OCI-LY7 (cell line): ENCODE results near the gene CCDC170. TPM values are rescaled to one million over a fixed set of nuclear protein-coding genes. Genes with fewer than 3 reads are reported as not detected.

Source experiments
- BruUV-seq: library from RNA; stranded (reverse); fragments of 400-500 nt; replicated peaks from 2 replicates; lab custom pipeline; 2021; lab: Mats Ljungman, UMichigan
- CTCF ChIA-PET: fragments of 300-600 bp; sonication (Branson Sonifier 250); formaldehyde crosslinking; loops from one replicate; lab custom pipeline; 2022; ENCODE audit warnings: antibody characterized with exemption; ENCODE audit not compliant: unreplicated experiment; lab: Charles Lee
- POLR2A ChIA-PET: fragments of 300-600 bp; sonication (Branson Sonifier 250); formaldehyde crosslinking; loops from one replicate; lab custom pipeline; 2022; ENCODE audit warnings: antibody characterized with exemption; lab: Charles Lee
- DNase-seq: peaks from one replicate; pipeline ENCODE4 v3.0.0-alpha.2; 2015; ENCODE audit warnings: low spot score
- H2AFZ ChIP-seq: fragments of 200-600 bp; sonication (generic), shearing (Covaris generic); 2 replicates; pipeline ENCODE4 v1.6.1; 2014; ENCODE audit warnings: mild to moderate bottlenecking, antibody characterized with exemption, low read length, moderate library complexity
- H3K27ac ChIP-seq: fragments of 200-600 bp; sonication (generic); 2 replicates; pipeline ENCODE4 v1.5.1; 2014; ENCODE audit warnings: mixed run types, low read depth, mild to moderate bottlenecking, moderate library complexity, low read length, inconsistent platforms; ENCODE audit not compliant: poor library complexity, severe bottlenecking
- H3K36me3 ChIP-seq: fragments of 200-600 bp; sonication (generic); 2 replicates; pipeline ENCODE4 v1.6.1; 2014; ENCODE audit warnings: mild to moderate bottlenecking, antibody characterized with exemption, low read length, moderate library complexity, mixed read lengths; ENCODE audit not compliant: insufficient read depth
- H3K4me1 ChIP-seq: fragments of 200-600 bp; sonication (generic); 2 replicates; pipeline ENCODE4 v1.5.1; 2014; ENCODE audit warnings: mild to moderate bottlenecking, low read length; ENCODE audit not compliant: insufficient read depth, poor library complexity, severe bottlenecking
- H3K4me2 ChIP-seq: fragments of 200-600 bp; sonication (generic); 2 replicates; pipeline ENCODE4 v1.6.1; 2014; ENCODE audit warnings: mild to moderate bottlenecking, low read length
- H3K4me3 ChIP-seq: fragments of 200-600 bp; sonication (generic); 2 replicates; pipeline ENCODE4 v1.5.1; 2014; ENCODE audit warnings: mild to moderate bottlenecking, low read depth, low read length; ENCODE audit not compliant: poor library complexity, severe bottlenecking
- H3K79me2 ChIP-seq: fragments of 200-600 bp; sonication (generic); 2 replicates; pipeline ENCODE4 v1.6.1; 2016; ENCODE audit warnings: low read depth, mild to moderate bottlenecking, low read length, moderate library complexity, mixed read lengths; ENCODE audit not compliant: insufficient read depth
- H3K9me2 ChIP-seq: fragments of 200-600 bp; sonication (generic); 2 replicates; pipeline ENCODE4 v1.6.1; 2016; ENCODE audit warnings: mild to moderate bottlenecking, low read length, mixed read lengths; ENCODE audit not compliant: insufficient read depth
- H3K9me3 ChIP-seq: fragments of 200-600 bp; sonication (generic); 2 replicates; pipeline ENCODE4 v1.6.1; 2014; ENCODE audit warnings: mild to moderate bottlenecking, mixed run types, low read length, mixed read lengths
- H4K20me1 ChIP-seq: fragments of 200-600 bp; sonication (generic); 2 replicates; pipeline ENCODE4 v1.6.1; 2014; ENCODE audit warnings: mild to moderate bottlenecking, antibody characterized with exemption, low read length, moderate library complexity, mixed read lengths; ENCODE audit not compliant: insufficient read depth
- EZH2phosphoT487 ChIP-seq: fragments of 200-600 bp; sonication (generic); IDR thresholded peaks from 2 replicates; pipeline ENCODE4 v1.6.1; 2018; ENCODE audit warnings: low read depth, borderline replicate concordance, mild to moderate bottlenecking, mixed run types, antibody characterized with exemption, low read length, moderate library complexity, mixed read lengths
- intact Hi-C: fragments of 100-400 bp; cut with micrococcal nuclease; formaldehyde crosslinking; loops from one replicate; pipeline ENCODE4 v1.10.0; 2022; ENCODE audit not compliant: unreplicated experiment
- total RNA-seq, 2 experiments: library from RNA; depleted of rRNA in 1 of 2; stranded (reverse); fragments of >200 nt in 1 of 2; shearing (Covaris generic) in 1 of 2; gene quantifications; 2 replicates each; pipeline ENCODE4 v1.2.3, GENCODE V29; 2014 to 2022
- TF ChIP-seq, protein P1 (sequence below): fragments of 200-600 bp; sonication (generic); conservative IDR thresholded peaks from 2 replicates; pipeline ENCODE4 v1.5.1; 2014; ENCODE audit warnings: mild to moderate bottlenecking, antibody characterized with exemption, low read length, moderate library complexity, mixed read lengths

CCDC170 gene
- total RNA-seq, 2 experiments from 2014 or later = not detected

DNA sequence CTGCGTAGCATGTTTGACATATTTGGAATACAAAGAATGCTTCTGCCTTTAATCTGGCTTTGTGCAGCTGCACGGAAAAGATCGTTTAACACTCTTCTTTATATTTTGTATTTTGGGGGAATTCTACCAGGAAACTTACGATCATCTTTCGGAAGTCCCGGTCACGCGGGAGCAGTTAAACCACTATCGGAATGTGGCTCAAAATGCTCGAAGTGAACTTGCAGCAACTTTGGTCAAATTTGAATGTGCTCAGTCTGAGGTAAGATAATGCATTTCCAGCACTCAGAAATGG lies 42.3 kb downstream of the CCDC170 start:
- H3K27ac ChIP-seq = no peak overlapping the region
- ChIA-PET POLR2A (interaction anchor here (0.6 to 1.1 kb wide), 2 partner anchors 8 to 53 kb away, joined by 3 to 8 read pairs; no protein-coding TSS in a partner anchor), CTCF (no interaction called here)
- no peak for DNase-seq
- H3K79me2 ChIP-seq = no peaks in the 10 kb centered on the region
- no peaks in the 10 kb centered on the region for H3K36me3 ChIP-seq
- no peak overlapping the region for H3K4me3 ChIP-seq
- no peaks in the 10 kb centered on the region for H3K4me1 ChIP-seq
- H3K9me3 ChIP-seq = no peaks in the 10 kb centered on the region
- no peak overlapping the region for H2AFZ ChIP-seq
- no peak overlapping the region for H3K4me2 ChIP-seq
- intact Hi-C loops = no loop called here
- H3K9me2 ChIP-seq = no peaks in the 10 kb centered on the region
- TF ChIP-seq EZH2phosphoT487 = no peak
- TF ChIP-seq, protein P1, sequence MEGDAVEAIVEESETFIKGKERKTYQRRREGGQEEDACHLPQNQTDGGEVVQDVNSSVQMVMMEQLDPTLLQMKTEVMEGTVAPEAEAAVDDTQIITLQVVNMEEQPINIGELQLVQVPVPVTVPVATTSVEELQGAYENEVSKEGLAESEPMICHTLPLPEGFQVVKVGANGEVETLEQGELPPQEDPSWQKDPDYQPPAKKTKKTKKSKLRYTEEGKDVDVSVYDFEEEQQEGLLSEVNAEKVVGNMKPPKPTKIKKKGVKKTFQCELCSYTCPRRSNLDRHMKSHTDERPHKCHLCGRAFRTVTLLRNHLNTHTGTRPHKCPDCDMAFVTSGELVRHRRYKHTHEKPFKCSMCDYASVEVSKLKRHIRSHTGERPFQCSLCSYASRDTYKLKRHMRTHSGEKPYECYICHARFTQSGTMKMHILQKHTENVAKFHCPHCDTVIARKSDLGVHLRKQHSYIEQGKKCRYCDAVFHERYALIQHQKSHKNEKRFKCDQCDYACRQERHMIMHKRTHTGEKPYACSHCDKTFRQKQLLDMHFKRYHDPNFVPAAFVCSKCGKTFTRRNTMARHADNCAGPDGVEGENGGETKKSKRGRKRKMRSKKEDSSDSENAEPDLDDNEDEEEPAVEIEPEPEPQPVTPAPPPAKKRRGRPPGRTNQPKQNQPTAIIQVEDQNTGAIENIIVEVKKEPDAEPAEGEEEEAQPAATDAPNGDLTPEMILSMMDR = no peak
- H4K20me1 ChIP-seq = no peaks in the 10 kb centered on the region
- BruUV-seq = no TSS peak

DNA sequence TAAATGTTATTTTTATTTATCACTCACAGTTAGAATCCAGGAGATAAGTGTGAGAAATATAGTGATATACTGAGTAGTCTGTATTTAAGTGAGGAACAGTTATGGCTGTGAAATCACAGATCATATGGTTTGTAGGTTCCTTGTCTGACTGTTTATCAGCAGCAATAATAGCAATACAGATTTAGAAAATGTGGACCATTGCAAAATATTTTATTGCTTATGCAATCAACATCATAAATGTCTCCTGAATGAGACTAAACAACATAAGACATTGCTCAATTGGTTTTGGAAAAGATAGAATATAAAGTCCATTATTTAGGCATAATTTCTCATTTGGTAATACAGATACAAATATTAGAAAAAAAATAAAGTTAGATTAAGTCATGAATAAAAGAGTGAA lies 43.7 kb downstream of the CCDC170 start:
- Histone ChIP-seq H3K9me2 (no peaks in the 10 kb centered on the region), H3K36me3 (no peaks in the 10 kb centered on the region), H4K20me1 (no peaks in the 10 kb centered on the region), H3K9me3 (no peaks in the 10 kb centered on the region), H3K4me2 (no peak overlapping the region), H3K4me3 (no peak overlapping the region), H3K4me1 (no peaks in the 10 kb centered on the region), H3K79me2 (no peaks in the 10 kb centered on the region), H3K27ac (no peak overlapping the region), H2AFZ (no peak overlapping the region)
- POLR2A ChIA-PET = interaction anchor here (1.2 kb wide), 1 partner anchor 109 kb away, joined by 3 read pairs; no protein-coding TSS in a partner anchor
- CTCF ChIA-PET = no interaction called here
- intact Hi-C loops = no loop called here
- DNase-seq = no peak
- no TSS peak for BruUV-seq
- TF ChIP-seq, protein P1 = no peak
- no peak for TF ChIP-seq EZH2phosphoT487

DNA sequence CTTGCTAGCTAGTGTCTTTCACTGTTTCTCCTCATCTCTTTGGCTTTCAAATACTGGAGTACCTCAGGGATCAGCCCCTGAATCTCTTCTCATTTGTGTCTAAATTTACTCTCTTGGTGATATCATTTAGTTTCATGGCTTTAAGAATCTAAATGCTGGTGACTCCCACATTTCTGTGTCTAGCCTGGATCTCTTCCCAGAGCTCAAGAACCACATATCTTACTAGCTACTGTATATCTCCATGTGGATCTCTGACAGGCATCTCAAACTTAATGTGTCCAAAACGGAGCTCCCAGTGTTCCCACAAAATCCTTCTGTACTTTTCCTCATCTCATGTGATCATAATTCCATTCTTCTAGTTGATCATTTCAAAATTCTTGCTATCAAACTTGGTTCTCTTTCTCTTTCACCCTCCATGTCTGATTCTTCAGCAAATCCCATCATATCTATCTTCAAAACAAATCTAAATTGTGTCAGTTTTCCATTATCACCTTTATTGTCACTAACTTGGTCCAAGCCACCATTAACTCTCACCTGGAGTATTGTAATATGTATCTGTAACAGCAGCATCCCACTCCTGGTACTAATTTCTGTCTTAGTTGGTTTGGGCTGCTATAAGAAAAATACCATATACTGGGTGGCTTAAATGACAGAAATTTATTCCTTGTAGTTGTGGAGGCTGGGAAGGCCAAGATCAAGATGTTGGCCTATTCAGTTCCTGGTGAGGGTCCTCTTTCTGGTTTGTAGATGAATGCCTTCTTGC lies 45.9 kb downstream of the CCDC170 start:
- POLR2A ChIA-PET = no interaction called here
- Histone ChIP-seq H4K20me1 (no peaks in the 10 kb centered on the region), H3K4me1 (no peaks in the 10 kb centered on the region), H3K36me3 (no peaks in the 10 kb centered on the region), H3K9me2 (no peaks in the 10 kb centered on the region), H3K4me3 (no peak overlapping the region), H3K79me2 (no peaks in the 10 kb centered on the region), H3K27ac (no peak overlapping the region), H3K4me2 (no peak overlapping the region), H3K9me3 (no peaks in the 10 kb centered on the region), H2AFZ (no peak overlapping the region)
- no TSS peak for BruUV-seq
- intact Hi-C loops = no loop called here
- TF ChIP-seq EZH2phosphoT487 = no peak
- TF ChIP-seq, protein P1 = no peak
- CTCF ChIA-PET = no interaction called here
- DNase-seq = no peak
